ENCODE measurements around the gene CDH4. TPM values are rescaled to one million over a fixed set of nuclear protein-coding genes. Genes with fewer than 3 reads are reported as not detected.

Gene CDH4
- total and polyA plus RNA-seq, 12 donors, result 0.04 to 0.25 (median 0.08) TPM; not detected in 5

- no peak overlapping the region for H3K4me3 ChIP-seq
- no peaks in the 10 kb centered on the region for H3K36me3 ChIP-seq
- no peak overlapping the region for H3K27ac ChIP-seq
- DNase-seq (no peak), ATAC-seq (no peak)
- TF ChIP-seq CTCF (IDR thresholded peaks at IDR 0.05), result no peak
- 78 to 81% methylated on average over 32 of the region's 32 CpGs for WGBS, 2 donors
- intact Hi-C loops (cut with DNase I), result no loop called here
- no peaks in the 10 kb centered on the region for H3K9me3 ChIP-seq
- peaks cover 0 to 38% (median 0%) of the 10 kb centered on the region in 7 donors for H3K27me3 ChIP-seq
- no peaks in the 10 kb centered on the region for H3K4me1 ChIP-seq
Measured at GRCh38 chr20:61665528-61666470, 413.7 kb downstream of the CDH4 start.

GRCh38 chr20:61666471-61666832, 414.4 kb downstream of the CDH4 start:
- Histone ChIP-seq H3K4me3 (no peak overlapping the region), H3K9me3 (no peaks in the 10 kb centered on the region), H3K27ac (no peak overlapping the region), H3K36me3 (no peaks in the 10 kb centered on the region), H3K27me3 (peaks cover 0 to 38% (median 0%) of the 10 kb centered on the region in 7 donors), H3K4me1 (no peaks in the 10 kb centered on the region)
- intact Hi-C loops (cut with DNase I), result no loop called here
- no peak for ATAC-seq
- no peak for TF ChIP-seq CTCF (IDR thresholded peaks at IDR 0.05)
- 83 to 91% methylated on average over 9 of the region's 9 CpGs for WGBS, 2 donors
- DNase-seq, result no peak

GRCh38 chr20:61667056-61667792, 415.2 kb downstream of the CDH4 start:
- no peaks in the 10 kb centered on the region for H3K9me3 ChIP-seq
- no peak overlapping the region for H3K4me3 ChIP-seq
- 84 to 90% methylated on average over 20 of the region's 20 CpGs for WGBS, 2 donors
- H3K27ac ChIP-seq, result no peak overlapping the region
- TF ChIP-seq CTCF (IDR thresholded peaks at IDR 0.05), result no peak
- DNase-seq, result no peak
- no peaks in the 10 kb centered on the region for H3K36me3 ChIP-seq
- no peak for ATAC-seq
- H3K27me3 ChIP-seq, result peaks cover 0 to 38% (median 0%) of the 10 kb centered on the region in 7 donors
- H3K4me1 ChIP-seq, result no peaks in the 10 kb centered on the region
- intact Hi-C loops (cut with DNase I), result no loop called here

- DNase-seq (no peak), ATAC-seq (no peak)
- H3K4me3 ChIP-seq, result no peak overlapping the region
- peaks cover 0 to 35% (median 0%) of the 10 kb centered on the region in 7 donors for H3K27me3 ChIP-seq
- no peaks in the 10 kb centered on the region for H3K9me3 ChIP-seq
- WGBS, 2 donors, result 69 to 71% methylated on average over 9 of the region's 9 CpGs
- no peak overlapping the region for H3K27ac ChIP-seq
- intact Hi-C loops (cut with DNase I), result no loop called here
- TF ChIP-seq CTCF (IDR thresholded peaks at IDR 0.05), result no peak
- H3K36me3 ChIP-seq, result no peaks in the 10 kb centered on the region
- no peaks in the 10 kb centered on the region for H3K4me1 ChIP-seq
Measured at GRCh38 chr20:61668065-61668650, 416.1 kb downstream of the CDH4 start.

All from heart right ventricle (tissue), 16 donors.